RCC 7860 (cell line): ENCODE data around the gene WDR73.
"Not testable (repeated sequence)": the region's sequence is repeated elsewhere in the genome, so short reads cannot be mapped to it uniquely, and the experiment has no call there.

Experiments used
- DNase-seq: peaks from one replicate; pipeline ENCODE4 v3.0.0-alpha.2; 2015; ENCODE audit warnings: low spot score
- FAIRE-seq: peaks from 2 replicates; lab custom pipeline; 2012; peaks lifted over from hg19 to GRCh38; lab: Jason Lieb, UNC

Gene WDR73

DNA sequence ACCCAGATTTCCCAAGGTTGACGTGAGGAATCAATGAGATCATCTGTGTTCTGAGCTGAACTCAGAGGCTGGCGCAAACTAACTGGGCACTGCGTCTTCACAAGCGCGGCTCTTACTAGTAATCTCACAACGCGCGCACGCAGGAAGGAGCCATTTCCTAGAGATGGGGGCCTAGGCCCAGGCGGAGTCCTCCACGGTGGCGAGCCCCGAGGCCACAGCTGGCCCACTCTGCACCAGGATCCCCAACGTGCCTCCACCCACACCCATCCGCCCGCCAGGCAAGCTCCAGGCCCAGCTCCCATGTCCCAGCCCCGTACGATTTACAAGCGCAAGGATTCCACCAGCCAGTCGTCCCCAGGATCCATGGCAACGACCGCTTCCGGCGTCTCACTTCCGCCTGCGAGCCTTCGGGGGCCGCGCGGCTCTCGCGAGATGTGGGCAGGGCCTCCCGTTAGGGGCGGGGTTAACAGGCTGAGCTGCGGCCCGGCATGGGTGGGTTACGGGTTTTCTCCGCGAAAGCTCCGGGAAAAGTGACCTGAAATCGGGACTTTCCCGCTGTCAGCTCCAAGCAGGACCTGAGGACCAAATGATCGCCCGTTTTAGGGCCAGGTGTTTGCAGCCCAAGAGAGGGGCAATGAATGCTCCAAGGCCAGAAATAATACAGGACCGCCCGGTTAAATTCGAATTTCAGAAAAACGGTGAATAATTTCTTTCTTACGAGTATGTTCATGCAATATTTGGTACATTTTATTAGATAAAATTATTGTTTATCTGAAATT lies at the start of gene WDR73:
Gene WDR73 (minus strand): TSS at position 374 of the 779 bp plus-strand sequence. CDS start 9 bp downstream, at position 365.
- FAIRE-seq, result peak; percentile 14
- peak; percentile 83 for DNase-seq

DNA sequence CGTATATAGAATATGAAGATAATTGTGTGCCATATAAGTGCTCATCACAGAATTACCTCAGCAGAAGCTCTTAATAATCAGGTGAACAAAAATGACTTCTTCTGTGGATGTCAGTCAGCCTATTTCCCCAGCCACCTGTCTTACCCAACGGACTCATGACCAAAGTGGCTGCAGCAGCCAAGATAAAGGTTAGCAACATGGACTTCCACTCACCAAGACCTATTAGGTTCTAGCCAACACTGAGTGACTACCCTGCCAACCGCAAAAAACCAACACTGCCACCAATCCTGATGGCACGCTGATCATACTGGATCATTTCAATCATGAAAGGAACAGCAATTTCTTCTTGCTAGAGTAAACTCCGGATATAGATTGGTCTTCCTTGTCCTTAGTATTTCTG lies 49.7 kb upstream of the WDR73 start:
- DNase-seq (no peak), FAIRE-seq (no peak)

DNA sequence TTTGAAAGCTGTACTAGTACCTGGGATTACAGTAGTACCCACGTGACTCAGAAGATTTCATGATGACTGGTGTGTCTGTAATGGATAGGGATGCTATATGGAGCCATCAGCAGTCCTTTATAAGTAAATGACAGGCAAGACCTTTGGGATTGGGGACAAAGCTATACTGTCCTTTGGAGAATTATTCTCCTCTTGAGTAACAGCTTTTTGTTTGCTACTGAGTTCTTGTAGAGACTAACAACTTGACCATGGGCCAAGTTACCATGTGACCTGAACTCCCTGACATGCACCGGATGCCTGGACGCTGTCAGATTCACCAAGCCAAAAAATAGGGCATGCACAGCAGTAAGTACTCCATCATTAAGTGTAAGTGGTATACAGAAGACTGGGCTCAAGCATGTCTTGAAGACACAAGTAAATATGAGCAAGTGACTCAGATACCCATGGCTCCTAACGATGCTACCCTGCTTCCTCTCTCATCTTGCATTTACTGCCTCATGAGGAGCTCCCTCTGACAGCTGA lies 48.9 kb upstream of the WDR73 start:
- no peak for FAIRE-seq

DNA sequence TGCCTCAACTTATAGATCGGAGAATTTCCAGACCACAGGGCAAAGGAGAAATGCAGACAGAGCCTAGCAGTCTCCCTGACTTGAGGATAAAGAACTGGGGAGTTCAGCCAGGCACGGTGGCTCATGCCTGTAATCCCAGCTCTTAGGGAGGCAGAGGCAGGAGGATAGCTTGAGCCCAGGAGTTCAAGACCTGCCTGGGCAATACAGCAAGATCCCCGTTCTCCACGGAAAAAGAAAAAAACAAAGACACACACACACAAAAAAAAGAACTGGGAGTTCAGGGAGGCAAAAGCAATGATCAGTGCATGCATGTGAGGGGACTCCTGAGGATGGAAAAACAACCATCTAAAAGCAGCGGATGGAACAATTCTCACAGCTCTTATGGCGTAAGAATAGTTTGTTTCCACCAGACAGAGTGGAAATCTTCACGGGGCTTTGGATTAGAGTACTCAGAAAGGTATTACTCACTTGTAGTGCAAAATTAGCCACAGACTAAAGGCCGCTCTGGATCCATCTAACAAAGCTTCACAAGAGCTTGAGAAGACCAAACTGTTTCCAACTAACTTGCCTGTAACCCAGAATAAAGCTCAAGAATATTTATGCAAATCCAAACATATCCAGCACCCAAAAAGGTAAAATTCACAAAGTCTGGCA lies 45.6 kb upstream of the WDR73 start:
- FAIRE-seq (no peak), DNase-seq (no peak)

More for the DNA sequence above, 48.9 kb upstream of the WDR73 start:
- DNase-seq, result no peak

DNA sequence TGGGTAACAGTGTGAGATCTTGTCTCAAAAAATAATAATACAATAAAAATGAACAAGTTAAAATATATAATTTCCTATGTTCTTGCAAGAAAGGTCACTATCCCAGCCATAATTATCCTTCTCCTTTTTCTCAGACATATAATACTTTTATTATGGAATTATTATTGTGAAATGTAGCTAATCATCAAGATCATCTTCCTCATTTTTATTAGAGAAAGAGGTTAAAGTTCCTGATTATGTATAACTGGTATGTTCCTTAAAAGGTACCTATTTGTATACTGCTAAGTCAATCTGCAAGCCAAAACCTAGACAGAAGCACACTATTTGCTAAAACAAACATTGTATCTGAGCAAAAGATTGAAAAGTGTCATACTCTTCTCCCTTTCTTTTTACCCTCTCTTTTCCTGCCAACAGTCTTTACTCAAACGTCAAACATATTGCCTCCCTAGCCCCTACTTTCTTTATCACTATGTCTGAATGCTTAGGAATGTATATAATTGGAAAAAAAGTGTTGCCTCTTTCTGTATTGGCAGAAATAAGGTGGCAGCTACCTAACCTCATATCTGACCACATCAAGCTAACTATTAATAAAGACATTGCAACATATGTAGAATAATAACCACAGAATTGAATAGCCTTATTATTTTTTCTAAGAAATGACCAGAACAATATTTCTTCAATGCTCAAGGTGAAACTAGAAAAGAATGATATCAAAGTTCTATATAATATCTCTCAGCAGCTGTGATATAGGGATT lies 43.3 kb upstream of the WDR73 start:
- FAIRE-seq (peak; percentile 75), DNase-seq (no peak)

DNA sequence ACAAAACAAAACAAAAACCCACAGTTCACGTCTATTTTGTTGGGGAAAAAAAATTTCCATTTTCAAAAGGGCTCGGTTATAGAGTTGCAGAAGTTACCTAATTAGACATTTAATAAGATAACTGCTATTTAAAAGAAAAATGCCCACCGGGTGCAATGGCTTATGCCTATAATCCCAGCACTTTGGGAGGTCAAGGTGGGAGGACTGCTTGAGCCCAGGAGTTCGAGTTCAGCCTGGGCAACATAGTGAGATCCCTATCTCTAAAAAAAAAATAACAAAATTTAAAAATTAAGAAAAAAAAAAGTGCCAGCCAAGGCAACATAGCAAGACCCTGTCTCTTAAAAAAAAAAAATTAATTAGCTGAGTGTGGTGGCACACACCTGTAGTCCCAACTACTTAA lies 42.7 kb upstream of the WDR73 start:
- FAIRE-seq (no peak), DNase-seq (no peak)

DNA sequence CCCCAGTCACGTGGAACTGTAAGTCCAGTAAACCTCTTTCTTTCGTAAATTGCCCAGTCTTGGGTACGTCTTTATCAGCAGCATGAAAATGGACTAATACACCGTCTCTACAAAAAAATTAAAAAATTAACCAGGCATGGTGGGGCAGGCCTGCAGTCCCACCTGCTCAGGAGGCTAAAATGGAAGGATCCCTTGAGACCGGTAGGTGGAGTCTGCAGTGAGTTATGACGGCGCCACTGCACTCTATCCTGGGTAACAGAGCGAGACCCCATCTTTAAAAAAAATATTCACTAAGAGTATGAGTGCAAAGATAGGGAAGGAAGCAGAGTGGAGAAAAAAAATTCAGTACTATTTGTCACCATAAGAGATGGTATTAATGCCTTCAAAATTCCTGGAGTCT lies 36.3 kb upstream of the WDR73 start:
- DNase-seq, result no peak
- no peak for FAIRE-seq

DNA sequence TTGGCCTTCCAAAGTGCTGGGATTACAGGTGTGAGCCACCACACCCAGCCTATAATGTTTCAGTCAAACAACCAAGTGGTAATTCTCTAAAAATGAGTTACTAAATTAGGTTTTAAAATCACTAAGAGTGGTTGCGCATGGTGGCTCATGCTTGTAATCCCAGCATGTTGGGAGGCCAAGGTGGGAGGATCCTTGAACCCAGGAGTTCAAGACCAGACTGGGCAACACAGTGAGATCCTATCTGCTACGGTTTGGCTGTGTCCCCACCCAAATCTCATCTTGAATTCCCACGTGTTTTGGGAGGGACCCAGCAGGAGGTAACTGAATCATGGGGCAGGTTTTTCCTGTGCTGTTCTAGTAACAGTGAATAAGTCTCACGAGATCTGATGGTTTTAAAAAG lies 35.8 kb upstream of the WDR73 start:
- FAIRE-seq, result no peak
- no peak for DNase-seq

DNA sequence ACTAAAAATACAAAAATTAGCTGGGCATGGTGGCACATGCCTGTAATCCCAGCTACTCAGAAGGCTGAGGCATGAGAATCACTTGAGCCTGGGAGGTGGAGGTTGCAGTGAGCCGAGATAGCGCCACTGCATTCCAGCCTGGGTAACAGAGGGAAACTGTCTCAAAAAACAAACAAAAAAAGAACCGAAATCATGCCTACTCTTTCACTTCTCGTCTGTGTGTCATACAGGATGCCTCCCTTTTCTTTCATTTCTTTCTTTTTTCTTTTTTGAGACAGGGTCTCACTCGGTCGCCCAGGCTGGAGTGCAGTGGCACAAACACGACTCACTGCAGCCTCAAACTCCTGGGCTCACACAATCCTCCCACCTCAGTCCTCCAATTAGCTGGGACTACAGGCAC lies 32.4 kb upstream of the WDR73 start:
- FAIRE-seq, DNase-seq: not testable (repeated sequence)

DNA sequence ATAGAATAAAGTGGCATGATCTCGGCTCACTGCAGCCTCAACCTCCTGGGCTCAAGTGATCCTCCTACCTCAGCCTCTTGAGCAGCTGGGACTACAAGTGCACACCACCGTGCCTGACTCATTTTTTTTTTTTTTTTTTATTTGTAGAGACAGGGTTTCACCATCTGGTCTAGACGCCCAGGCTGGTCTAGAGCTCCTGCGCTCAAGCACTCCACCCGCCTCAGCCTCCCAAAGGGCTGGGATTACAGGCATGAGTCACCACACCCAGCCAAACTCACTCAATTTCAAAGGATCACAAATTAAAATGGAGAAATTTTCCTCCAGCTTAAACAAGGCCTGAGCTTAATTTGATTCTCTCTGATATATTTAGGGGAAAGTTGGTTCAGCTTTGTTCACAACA lies 31.2 kb upstream of the WDR73 start:
- DNase-seq (peak; percentile 64), FAIRE-seq (peak; percentile 63)

DNA sequence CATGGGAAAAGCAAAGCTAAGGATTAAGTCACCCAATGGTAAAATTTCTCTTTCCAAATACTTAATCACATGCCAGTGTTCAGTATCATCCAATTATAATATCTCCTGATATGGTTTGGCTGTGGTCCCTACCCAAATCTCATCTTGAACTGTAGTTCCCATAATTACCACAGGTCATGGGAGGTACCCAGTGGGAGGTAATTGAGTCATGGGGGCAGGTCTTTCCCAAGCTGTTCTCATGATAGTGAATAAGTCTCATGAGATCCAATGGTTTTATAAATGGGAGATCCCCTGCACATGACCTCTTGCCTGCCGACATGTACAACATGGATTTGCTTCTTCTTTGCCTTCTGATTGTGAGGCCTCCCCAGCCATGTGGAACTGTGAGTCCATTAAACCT lies 30.0 kb upstream of the WDR73 start:
- FAIRE-seq, result peak; percentile 88

DNA sequence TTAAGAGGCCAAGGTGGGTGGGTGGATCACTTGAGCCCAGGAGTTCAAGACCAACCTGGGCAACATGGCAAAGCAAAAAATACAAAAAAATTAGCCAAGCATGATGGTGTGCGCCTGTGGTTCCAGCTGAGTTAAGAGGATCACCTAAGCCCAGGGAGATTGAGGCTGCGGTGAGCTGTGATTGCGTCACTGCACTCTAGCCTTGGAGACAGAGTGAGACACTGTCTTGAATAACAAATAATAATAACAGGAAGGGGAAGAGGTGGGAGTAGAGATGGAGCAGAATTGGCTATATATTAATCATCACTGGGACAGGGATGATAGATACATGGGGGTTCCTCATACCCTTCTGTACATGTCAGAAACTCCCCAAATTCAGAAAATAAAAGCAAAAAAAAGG lies 27.7 kb upstream of the WDR73 start:
- peak; percentile 58 for DNase-seq
- FAIRE-seq, result no peak

More for the DNA sequence above, 30.0 kb upstream of the WDR73 start:
- DNase-seq, result peak; percentile 59

DNA sequence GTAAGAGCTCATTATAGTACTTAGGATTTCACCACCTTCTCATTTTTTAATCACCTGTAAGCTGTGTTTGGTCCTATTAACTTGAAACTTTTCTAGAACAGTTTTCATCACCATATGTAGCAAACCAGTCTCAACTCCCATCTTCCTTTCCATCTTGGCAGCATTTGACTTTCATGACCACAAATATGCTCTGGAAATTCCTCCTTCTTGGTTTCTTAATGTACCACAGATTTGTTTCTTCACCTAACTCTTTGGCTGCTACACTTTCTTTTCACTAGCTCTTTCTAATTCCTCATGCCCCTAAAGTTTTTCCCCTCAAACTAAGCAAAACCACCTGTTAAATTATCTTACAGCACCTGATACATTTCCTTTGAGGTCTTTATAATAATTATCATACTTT lies 17.1 kb upstream of the WDR73 start:
- DNase-seq (no peak), FAIRE-seq (no peak)

DNA sequence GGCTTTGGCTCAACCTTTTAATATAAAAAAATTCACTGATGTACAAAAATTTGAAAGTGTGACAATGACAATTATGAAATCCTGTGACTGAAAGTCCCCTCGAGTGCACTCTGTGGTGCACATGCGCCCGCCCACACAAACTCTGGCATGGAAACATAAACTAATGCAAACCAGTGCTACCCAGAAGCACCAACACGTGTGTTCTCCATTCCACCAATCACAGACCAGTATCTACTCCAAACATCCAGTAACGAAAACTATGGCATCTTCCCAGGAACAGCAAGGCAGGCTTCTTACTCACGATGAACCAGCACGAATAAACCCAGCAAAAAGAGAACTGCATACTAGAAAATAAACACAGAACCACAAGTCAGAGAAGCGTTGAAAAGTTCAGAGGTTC lies 15.6 kb upstream of the WDR73 start:
- FAIRE-seq, result no peak
- no peak for DNase-seq

DNA sequence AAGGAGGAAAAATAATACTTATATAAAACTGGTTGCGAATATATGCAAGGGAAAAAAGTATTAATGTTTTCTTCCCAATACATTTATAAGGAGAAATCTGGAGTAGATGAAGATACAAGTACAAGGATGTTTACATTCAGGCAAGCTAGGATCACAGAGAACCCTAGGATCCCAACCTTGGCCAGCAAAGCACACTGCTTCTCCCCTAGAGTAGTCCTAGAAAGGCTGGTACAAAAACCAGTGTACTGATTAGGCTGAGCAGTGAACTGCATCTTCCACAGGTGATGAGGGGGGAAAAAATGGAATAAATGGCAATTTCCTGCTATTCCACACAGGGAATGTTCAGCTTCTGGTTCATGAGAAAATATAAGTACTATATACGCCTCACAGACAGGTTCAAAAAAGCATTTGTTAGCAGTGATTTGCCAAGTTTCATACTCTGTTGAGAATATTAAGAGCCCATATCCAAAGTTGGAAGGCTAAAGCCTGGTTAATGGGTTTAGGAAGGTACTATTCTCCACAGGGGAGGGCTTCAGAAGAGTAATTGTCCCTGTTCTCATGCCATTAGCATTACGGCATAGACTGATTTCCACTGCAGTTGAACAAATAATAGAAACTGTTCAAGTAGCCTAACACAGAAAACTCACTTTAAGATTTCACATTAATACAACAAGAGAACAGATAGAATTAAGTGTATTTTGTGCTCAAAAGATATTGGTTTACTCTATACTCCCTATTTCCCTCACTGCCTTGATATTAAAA lies 14.3 kb upstream of the WDR73 start:
- DNase-seq (no peak), FAIRE-seq (no peak)

DNA sequence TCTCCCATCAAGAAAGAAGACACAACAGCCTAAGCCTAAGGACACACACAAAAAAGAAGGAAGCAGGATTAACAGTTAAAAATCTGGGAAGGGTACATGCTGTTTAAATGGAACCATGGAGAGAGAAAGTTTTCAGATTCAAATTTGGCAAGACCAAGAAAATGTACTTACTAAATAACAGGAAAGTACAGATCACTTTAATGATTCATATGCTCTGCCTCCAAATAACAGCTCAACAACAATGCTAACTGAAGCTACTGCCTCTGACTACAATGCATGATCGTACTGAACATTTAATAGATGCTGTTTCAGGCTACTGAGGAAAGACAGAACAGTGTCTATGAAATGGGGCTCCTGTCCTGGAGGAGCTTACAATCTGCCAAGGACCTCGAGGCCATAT lies 12.3 kb upstream of the WDR73 start:
- FAIRE-seq, result no peak
- no peak for DNase-seq

DNA sequence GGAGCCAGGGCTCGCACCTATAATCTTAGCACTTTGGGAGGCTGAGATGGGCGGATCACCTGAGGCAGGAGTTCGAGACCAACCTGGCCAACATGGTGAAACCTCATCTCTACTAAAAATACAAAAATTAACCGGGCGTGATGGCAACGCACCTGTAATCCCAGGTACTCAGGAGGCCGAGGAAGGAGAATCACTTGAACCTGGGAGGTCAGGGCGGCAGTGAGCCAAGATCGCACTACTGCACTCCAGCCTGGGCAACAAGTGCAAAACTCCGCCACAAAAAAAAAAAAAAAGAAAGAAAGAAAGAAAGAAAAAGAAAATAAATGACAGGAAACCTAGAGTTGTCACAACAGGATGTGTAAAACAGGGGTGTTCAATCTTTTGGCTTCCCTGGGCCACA lies 6.9 kb upstream of the WDR73 start:
- FAIRE-seq, result no peak
- DNase-seq, result no peak

DNA sequence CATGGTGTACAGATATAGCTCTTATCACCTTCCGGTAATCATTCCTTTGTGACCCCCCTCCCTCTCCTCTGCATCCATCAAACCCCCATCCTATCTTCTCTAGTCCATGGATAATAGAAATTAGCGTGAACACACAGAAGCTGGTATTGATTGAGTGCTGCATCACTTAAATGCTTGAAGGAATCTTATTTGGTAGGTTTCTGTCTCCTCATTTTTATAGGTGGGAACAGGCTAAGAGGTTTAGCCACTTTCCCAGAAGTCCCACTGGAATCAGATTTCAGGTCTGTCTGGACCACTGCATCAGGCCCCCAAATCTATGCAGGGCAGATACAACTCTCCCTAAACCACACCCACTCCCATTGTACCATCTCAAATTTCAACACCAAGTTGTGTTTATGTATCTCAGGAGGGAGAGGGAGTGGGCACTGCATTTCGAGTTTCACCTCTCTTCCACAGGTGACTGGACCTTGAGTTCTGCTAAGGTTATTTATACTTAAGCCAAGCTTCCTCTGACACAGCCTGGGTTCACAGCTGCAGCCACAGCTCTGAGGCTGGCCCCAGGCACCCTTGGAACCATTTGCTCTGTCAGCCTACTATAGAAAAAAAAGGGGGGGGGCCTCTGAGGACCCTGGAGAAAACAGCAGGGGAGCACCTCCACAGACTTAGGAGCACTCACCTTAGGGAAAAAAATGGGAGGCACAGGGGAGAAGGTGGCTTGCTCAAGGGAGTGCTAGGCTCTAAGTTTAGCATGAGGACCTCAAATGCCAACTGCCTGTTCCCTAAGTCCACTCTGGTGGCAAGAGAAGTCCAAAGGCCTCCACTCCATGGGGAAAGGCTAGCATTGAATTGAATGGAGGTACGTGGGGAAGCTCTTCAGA lies 6.1 kb upstream of the WDR73 start:
- DNase-seq (no peak), FAIRE-seq (no peak)

DNA sequence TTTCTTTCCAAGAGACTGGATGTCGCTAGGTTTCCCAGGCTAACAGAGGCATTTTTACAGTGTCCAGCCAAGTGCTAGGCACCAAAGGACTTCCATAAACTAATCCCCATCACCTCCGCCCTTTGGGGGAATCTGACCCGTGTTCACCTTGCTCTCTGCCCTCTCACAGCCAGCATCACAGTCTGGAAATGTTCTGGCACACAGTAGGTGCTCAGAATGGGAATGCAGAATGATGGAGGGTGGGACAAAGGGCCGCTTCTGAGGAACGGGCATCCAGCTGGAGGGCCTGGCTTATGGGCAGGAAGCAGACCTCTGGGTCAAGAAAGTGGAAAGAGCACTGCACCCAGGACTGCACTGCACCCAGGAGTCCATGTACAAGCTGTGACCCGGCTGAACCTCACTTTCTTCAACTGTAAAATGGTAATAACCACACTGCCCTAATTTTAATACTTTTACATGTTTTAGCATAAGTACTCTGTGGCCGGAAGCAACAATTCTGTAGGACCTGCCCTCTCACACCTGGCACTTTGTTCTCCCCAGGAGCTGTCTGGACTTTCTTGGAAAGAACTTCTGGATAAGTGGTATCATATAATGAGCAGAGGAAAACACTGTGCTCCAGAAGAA lies 4.8 kb upstream of the WDR73 start:
- no peak for DNase-seq
- FAIRE-seq, result no peak
